ENCODE results near the gene BOLL. TPM values are rescaled to one million over a fixed set of nuclear protein-coding genes. Genes with fewer than 3 reads are reported as not detected.
A peak's percentile ranks its signal among the peaks of the same experiment; 100 is the strongest.

Gene BOLL
- total RNA-seq, 1 experiment from 2014 or later, result not detected

DNA sequence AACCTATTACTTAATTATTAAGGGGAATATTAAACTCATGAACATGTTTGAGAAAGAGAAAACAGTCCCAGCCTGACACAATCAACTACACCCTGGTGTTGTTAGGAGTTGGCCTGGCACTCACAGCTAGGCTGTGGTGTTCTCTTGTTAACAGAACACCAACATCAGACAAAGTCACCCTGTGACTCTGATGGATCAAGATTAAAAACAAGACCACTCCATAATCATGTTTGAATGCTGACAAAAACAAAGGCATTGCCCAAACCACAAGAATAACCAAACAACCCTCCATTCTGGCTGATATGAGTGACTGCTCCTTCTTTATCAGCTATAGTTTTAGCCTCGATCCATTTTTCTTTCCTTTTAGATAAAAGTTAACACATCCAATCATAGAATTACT, 3.0 kb downstream of the BOLL start:
- CTCF ChIA-PET, result no interaction called here
- Histone ChIP-seq H4K20me1 (ENCODE audit: low read length) (no peaks in the 10 kb centered on the region), H3K4me3 (ENCODE audit: low read length) (no peak overlapping the region), H3K4me2 (ENCODE audit: low read length) (no peak overlapping the region), H3K4me1 (ENCODE audit: insufficient read depth, low read length) (no peaks in the 10 kb centered on the region), H2AFZ (ENCODE audit: low read length) (no peak overlapping the region), H3K79me2 (ENCODE audit: low read length) (no peaks in the 10 kb centered on the region), H3K9me2 (replicated peaks; ENCODE audit: low read length) (no peaks in the 10 kb centered on the region), H3F3A (ENCODE audit: low read length, unreplicated experiment) (no peaks in the 10 kb centered on the region), H3K9ac (ENCODE audit: low read length) (no peak overlapping the region), H3K27ac (ENCODE audit: low read length) (no peak overlapping the region), H3K36me3 (ENCODE audit: low read depth, low read length) (no peaks in the 10 kb centered on the region), H3K9me3 (ENCODE audit: low read length) (no peaks in the 10 kb centered on the region), H3K27me3 (ENCODE audit: low read length) (no peaks in the 10 kb centered on the region)
- POLR2A ChIA-PET (ENCODE audit: unreplicated experiment), result no interaction called here
- no peak for TF ChIP-seq CTCF (conservative IDR thresholded peaks at IDR 0.05; ENCODE audit: low read depth, low read length)
- TF ChIP-seq EZH2phosphoT487 (IDR thresholded peaks at IDR 0.05; ENCODE audit: borderline replicate concordance, low read length), result no peak
- TF ChIP-seq EZH2 (IDR thresholded peaks at IDR 0.05; ENCODE audit: low read length, unreplicated experiment), result no peak
- intact Hi-C loops (cut with micrococcal nuclease), result no loop called here
- BruUV-seq (replicated peaks), result no TSS peak
- no peak for DNase-seq
- ATAC-seq, result no peak

GRCh38 chr2:197779261-197779660, 5.9 kb downstream of the BOLL start:
- no peaks in the 10 kb centered on the region for H3F3A ChIP-seq (ENCODE audit: low read length, unreplicated experiment)
- no peak overlapping the region for H3K4me2 ChIP-seq (ENCODE audit: low read length)
- H3K9me3 ChIP-seq (ENCODE audit: low read length), result no peaks in the 10 kb centered on the region
- CTCF ChIA-PET, result interaction anchor here (0.5 to 1.2 kb wide), 2 partner anchors 179 to 326 kb away, joined by 3 read pairs; no protein-coding TSS in a partner anchor
- H3K9me2 ChIP-seq (replicated peaks; ENCODE audit: low read length), result no peaks in the 10 kb centered on the region
- intact Hi-C loops (cut with micrococcal nuclease), result loop anchor here (5.0 kb wide), 3 partner anchors 167 to 392 kb away; partner anchors contain the start of gene HSPE1
- no peaks in the 10 kb centered on the region for H3K4me1 ChIP-seq (ENCODE audit: insufficient read depth, low read length)
- H4K20me1 ChIP-seq (ENCODE audit: low read length), result no peaks in the 10 kb centered on the region
- H3K27me3 ChIP-seq (ENCODE audit: low read length), result no peaks in the 10 kb centered on the region
- H3K4me3 ChIP-seq (ENCODE audit: low read length), result no peak overlapping the region
- no peak overlapping the region for H3K27ac ChIP-seq (ENCODE audit: low read length)
- POLR2A ChIA-PET (ENCODE audit: unreplicated experiment), result no interaction called here
- H3K9ac ChIP-seq (ENCODE audit: low read length), result no peak overlapping the region
- no TSS peak for BruUV-seq (replicated peaks)
- H3K36me3 ChIP-seq (ENCODE audit: low read depth, low read length), result no peaks in the 10 kb centered on the region
- TF ChIP-seq CTCF (conservative IDR thresholded peaks at IDR 0.05; ENCODE audit: low read depth, low read length) (no peak), EZH2 (IDR thresholded peaks at IDR 0.05; ENCODE audit: low read length, unreplicated experiment) (no peak), EZH2phosphoT487 (IDR thresholded peaks at IDR 0.05; ENCODE audit: borderline replicate concordance, low read length) (no peak)
- H2AFZ ChIP-seq (ENCODE audit: low read length), result no peak overlapping the region
- no peak for ATAC-seq
- H3K79me2 ChIP-seq (ENCODE audit: low read length), result no peaks in the 10 kb centered on the region
- no peak for DNase-seq

DNA sequence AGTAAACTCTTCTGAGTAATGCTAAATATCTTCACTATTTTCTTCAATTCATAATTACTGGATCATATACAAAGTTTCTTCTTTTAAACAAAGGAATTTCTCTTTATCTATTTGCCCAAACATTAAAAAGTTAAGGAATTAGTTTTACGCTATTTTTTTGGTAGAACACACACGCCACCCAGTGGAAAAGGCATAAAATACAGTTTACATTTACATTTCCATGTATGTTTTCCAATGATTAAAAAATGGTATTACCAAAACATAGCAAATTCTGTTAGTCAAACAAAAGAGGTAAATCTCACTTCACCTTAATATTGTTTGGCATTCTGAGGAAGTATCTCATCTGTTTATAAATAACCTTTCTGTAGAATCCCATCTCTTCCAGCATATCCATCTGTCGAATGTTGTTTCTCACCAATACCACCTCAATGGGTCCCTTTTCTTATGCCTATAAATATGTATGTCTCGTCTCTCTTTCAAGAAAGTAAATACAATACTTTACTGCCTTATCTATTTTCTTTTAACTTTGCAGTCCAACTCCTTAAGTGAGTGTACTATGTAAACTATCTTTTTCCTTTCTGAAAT, 7.2 kb downstream of the BOLL start:
- Histone ChIP-seq H3F3A (ENCODE audit: low read length, unreplicated experiment) (no peaks in the 10 kb centered on the region), H2AFZ (ENCODE audit: low read length) (no peak overlapping the region), H4K20me1 (ENCODE audit: low read length) (no peaks in the 10 kb centered on the region), H3K36me3 (ENCODE audit: low read depth, low read length) (no peaks in the 10 kb centered on the region), H3K27me3 (ENCODE audit: low read length) (no peaks in the 10 kb centered on the region), H3K9ac (ENCODE audit: low read length) (no peak overlapping the region), H3K4me3 (ENCODE audit: low read length) (no peak overlapping the region), H3K27ac (ENCODE audit: low read length) (no peak overlapping the region), H3K9me3 (ENCODE audit: low read length) (no peaks in the 10 kb centered on the region), H3K4me1 (ENCODE audit: insufficient read depth, low read length) (no peaks in the 10 kb centered on the region), H3K9me2 (replicated peaks; ENCODE audit: low read length) (no peaks in the 10 kb centered on the region), H3K4me2 (ENCODE audit: low read length) (no peak overlapping the region), H3K79me2 (ENCODE audit: low read length) (no peaks in the 10 kb centered on the region)
- intact Hi-C loops (cut with micrococcal nuclease), result loop anchor here (1.0 to 5.0 kb wide), 5 partner anchors 71 to 449 kb away; partner anchors contain the start of gene HSPE1
- DNase-seq (peak; percentile 66), ATAC-seq (no peak)
- TF ChIP-seq EZH2phosphoT487 (IDR thresholded peaks at IDR 0.05; ENCODE audit: borderline replicate concordance, low read length) (no peak), CTCF (conservative IDR thresholded peaks at IDR 0.05; ENCODE audit: low read depth, low read length) (peak; percentile 89), EZH2 (IDR thresholded peaks at IDR 0.05; ENCODE audit: low read length, unreplicated experiment) (no peak)
- ChIA-PET CTCF (no interaction called here), POLR2A (ENCODE audit: unreplicated experiment) (no interaction called here)
- no TSS peak for BruUV-seq (replicated peaks)

Measured in PC-3 (cell line).